ENCODE data around the gene STEAP1B.
"Not testable (repeated sequence)": the region's sequence is repeated elsewhere in the genome, so short reads cannot be mapped to it uniquely, and the experiment has no call there.

STEAP1B gene

DNA sequence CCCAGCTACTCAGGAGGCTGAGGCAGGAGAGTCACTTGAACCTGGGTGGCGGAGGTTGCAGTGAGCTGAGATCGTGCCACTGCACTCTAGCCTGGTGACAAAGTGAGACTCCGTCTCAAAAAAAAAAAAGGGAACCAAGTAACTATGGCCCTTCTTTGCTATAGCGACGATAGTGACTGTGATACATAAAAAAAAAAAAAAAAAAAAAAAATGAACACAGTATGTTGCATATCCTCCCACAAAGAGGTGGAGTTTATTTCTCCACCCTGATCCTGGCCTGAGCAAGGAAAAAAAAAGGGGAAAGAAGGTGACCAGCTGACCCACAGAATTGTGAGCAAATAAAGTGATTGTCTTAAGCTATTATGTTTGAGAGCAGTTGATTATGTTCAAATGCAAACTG lies 42.3 kb upstream of the STEAP1B start:
- no peaks in the 10 kb centered on the region for H3K27me3 ChIP-seq (ENCODE audit: low read depth, low read length)
- H3K27ac ChIP-seq (ENCODE audit: low read length): no peak overlapping the region
- peaks cover 8% of the 10 kb centered on the region for H3K36me3 ChIP-seq (replicated peaks; ENCODE audit: low read depth, low read length)
- peaks cover 17% of the 10 kb centered on the region for H3K79me2 ChIP-seq (ENCODE audit: low read length)
- peaks cover 7% of the 10 kb centered on the region for H3K4me1 ChIP-seq (ENCODE audit: low read length)
- no peaks in the 10 kb centered on the region for H3K9me3 ChIP-seq (ENCODE audit: insufficient read depth, low read length)
- no peak overlapping the region for H3K4me3 ChIP-seq (ENCODE audit: low read length)
- peaks cover 32% of the 10 kb centered on the region for H4K20me1 ChIP-seq (ENCODE audit: insufficient read depth, low read length)
- no peak overlapping the region for H2AFZ ChIP-seq (ENCODE audit: low read depth, low read length)
- no peak overlapping the region for H3K4me2 ChIP-seq (ENCODE audit: low read length)
- no peak for TF ChIP-seq EZH2phosphoT487 (IDR thresholded peaks at IDR 0.05; ENCODE audit: low read depth)
- TF ChIP-seq, protein P1, sequence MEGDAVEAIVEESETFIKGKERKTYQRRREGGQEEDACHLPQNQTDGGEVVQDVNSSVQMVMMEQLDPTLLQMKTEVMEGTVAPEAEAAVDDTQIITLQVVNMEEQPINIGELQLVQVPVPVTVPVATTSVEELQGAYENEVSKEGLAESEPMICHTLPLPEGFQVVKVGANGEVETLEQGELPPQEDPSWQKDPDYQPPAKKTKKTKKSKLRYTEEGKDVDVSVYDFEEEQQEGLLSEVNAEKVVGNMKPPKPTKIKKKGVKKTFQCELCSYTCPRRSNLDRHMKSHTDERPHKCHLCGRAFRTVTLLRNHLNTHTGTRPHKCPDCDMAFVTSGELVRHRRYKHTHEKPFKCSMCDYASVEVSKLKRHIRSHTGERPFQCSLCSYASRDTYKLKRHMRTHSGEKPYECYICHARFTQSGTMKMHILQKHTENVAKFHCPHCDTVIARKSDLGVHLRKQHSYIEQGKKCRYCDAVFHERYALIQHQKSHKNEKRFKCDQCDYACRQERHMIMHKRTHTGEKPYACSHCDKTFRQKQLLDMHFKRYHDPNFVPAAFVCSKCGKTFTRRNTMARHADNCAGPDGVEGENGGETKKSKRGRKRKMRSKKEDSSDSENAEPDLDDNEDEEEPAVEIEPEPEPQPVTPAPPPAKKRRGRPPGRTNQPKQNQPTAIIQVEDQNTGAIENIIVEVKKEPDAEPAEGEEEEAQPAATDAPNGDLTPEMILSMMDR (IDR thresholded peaks at IDR 0.05; ENCODE audit: low read depth, low read length): no peak
- H3K9ac ChIP-seq (ENCODE audit: low read length): no peak overlapping the region

DNA sequence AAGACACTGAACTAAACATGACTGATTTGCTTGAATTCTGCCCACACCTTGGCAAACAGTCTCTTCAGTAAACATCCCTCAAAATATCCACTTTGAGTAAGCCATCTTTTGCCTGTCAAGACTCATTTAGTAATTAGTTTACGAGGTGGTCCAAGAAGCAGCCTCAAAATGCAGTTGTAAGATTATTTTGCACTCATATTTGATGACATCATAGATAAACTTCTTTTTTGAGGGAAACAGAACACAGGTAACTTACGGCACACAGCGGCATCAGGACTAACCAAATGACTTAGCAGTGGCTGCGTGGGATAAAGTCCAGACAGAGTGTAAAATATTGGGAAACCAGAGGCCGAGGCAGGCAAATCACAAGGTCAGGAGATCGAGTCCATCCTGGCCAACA lies 41.8 kb upstream of the STEAP1B start:
- TF ChIP-seq, protein P1 (IDR thresholded peaks at IDR 0.05; ENCODE audit: low read depth, low read length): no peak
- no peak for TF ChIP-seq EZH2phosphoT487 (IDR thresholded peaks at IDR 0.05; ENCODE audit: low read depth)
- Histone ChIP-seq H2AFZ (ENCODE audit: low read depth, low read length) (no peak overlapping the region), H4K20me1 (ENCODE audit: insufficient read depth, low read length) (peaks cover 29% of the 10 kb centered on the region), H3K79me2 (ENCODE audit: low read length) (peaks cover 13% of the 10 kb centered on the region; the same call in 1 of the 2 replicates), H3K27me3 (ENCODE audit: low read depth, low read length) (no peaks in the 10 kb centered on the region), H3K4me1 (ENCODE audit: low read length) (peaks cover 7% of the 10 kb centered on the region), H3K4me2 (ENCODE audit: low read length) (no peak overlapping the region), H3K9me3 (ENCODE audit: insufficient read depth, low read length) (no peaks in the 10 kb centered on the region), H3K4me3 (ENCODE audit: low read length) (no peak overlapping the region), H3K36me3 (replicated peaks; ENCODE audit: low read depth, low read length) (peaks cover 8% of the 10 kb centered on the region), H3K27ac (ENCODE audit: low read length) (no peak overlapping the region), H3K9ac (ENCODE audit: low read length) (no peak overlapping the region)

DNA sequence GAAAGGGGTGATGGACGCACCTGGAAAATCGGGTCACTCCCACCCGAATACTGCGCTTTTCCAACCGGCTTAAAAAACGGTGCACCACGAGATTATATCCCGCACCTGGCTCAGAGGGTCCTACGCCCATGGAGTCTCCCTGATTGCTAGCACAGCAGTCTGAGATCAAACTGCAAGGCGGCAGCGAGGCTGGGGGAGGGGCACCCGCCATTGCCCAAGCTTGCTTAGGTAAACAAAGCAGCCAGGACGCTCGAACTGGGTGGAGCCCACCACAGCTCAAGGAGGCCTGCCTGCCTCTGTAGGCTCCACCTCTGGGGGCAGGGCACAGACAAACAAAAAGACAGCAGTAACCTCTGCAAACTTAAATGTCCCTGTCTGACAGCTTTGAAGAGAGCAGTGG lies 28.5 kb upstream of the STEAP1B start:
- H3K4me2 ChIP-seq (ENCODE audit: low read length); H2AFZ ChIP-seq (ENCODE audit: low read depth, low read length); H3K9ac ChIP-seq (ENCODE audit: low read length); H3K9me3 ChIP-seq (ENCODE audit: insufficient read depth, low read length); H3K79me2 ChIP-seq (ENCODE audit: low read length); H3K27ac ChIP-seq (ENCODE audit: low read length); H3K36me3 ChIP-seq (replicated peaks; ENCODE audit: low read depth, low read length); H3K27me3 ChIP-seq (ENCODE audit: low read depth, low read length); H3K4me1 ChIP-seq (ENCODE audit: low read length); H3K4me3 ChIP-seq (ENCODE audit: low read length); H4K20me1 ChIP-seq (ENCODE audit: insufficient read depth, low read length): not testable (repeated sequence)

DNA sequence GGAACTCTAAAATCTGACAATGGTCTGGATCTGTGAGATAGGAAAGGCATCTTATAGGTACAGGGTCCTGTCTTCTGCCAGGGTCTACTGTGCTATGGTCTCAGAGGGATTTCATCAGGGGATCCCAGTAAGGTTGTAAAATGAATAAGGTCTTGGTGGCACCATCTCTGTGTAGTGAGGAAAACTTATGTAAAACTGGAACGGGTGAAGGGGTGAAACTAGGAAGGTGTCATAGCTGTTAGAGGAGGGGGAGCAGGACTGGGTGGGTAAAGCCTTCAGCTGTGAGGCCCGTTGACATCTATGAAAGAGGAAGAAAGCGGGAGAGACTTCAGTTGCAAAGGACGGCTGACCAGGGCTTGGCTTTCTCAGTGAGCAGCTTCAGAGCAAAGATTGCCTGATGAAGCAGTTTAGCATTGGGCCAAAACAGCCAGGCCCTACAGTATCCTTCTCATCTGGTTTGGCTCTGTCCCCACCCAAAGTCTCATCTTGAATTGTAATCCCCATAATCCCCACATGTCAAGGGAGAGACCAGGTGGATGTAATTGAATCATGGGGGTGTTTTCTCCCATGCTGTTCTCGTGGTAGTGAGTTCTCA lies 24.5 kb upstream of the STEAP1B start:
- not testable (repeated sequence) for H4K20me1 ChIP-seq (ENCODE audit: insufficient read depth, low read length); H2AFZ ChIP-seq (ENCODE audit: low read depth, low read length); H3K4me1 ChIP-seq (ENCODE audit: low read length); H3K9me3 ChIP-seq (ENCODE audit: insufficient read depth, low read length); H3K36me3 ChIP-seq (replicated peaks; ENCODE audit: low read depth, low read length); H3K27ac ChIP-seq (ENCODE audit: low read length); H3K9ac ChIP-seq (ENCODE audit: low read length); H3K79me2 ChIP-seq (ENCODE audit: low read length); H3K27me3 ChIP-seq (ENCODE audit: low read depth, low read length); H3K4me3 ChIP-seq (ENCODE audit: low read length)
- peak overlapping the region; percentile 44; the same call in 1 of the 2 replicates for H3K4me2 ChIP-seq (ENCODE audit: low read length)

DNA sequence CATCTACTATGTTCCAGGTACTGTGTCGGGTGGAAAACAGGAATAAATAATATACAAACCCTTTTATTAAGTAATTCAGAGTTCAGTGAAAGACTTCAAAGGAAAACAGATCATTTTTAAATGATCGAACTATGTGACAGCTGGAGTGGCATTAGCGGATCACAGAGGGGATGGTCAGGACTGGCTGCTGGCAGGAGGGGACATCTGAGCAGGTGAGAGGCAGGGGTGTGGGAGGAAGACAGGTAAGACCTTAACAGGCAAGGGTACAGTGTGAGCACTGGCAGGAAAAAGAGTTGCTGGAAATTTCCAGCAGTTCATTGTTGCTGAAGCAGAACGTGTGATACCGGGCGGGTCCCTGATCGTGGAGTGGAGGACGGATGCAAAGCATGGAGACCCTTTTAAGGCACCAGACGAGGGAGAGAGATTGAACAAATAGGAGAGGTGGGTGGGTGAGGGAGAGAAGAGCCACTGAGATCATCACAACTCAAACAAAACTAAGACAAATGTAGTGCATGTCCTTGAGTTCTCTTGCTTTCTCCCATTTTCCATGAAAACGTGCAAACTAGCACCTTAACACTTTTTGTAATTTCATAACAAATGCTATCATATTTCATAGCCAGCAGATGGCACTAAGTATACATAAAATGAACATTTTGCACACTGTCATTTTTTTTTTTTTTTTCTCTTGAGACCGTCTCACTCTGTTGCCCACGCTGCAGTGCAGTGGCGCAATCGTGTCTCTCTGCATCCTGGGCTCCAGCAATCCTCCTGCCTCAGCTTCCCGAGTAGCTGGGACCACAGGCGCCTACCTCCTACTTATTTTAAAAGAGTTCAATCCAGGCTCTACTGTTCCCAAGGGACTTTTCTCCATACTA lies 23.7 kb upstream of the STEAP1B start:
- H3K4me2 ChIP-seq (ENCODE audit: low read length): peak overlapping the region; percentile 44; the same call in 1 of the 2 replicates
- not testable (repeated sequence) for H3K9ac ChIP-seq (ENCODE audit: low read length); H2AFZ ChIP-seq (ENCODE audit: low read depth, low read length)

DNA sequence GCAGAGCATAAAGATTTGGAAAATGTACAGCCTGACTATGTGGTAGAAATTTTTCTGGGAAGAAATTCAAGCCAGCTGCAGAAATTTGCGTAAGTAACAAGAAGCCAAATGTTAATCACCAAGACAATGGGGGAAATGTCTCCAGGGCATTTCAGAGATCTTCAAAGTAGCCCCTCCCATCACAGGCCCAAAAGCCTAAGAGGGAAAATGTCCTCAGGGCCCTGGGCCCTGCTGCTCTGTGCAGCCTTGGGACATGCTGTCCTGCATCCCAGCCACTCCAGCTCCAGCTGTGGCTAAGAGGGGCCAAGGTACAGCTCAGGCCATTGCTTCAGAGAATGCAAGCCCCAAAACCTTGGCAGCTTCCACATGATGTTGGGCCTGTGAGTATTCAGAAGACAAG lies 19.6 kb upstream of the STEAP1B start:
- not testable (repeated sequence) for H4K20me1 ChIP-seq (ENCODE audit: insufficient read depth, low read length); H3K79me2 ChIP-seq (ENCODE audit: low read length); H3K4me2 ChIP-seq (ENCODE audit: low read length); H2AFZ ChIP-seq (ENCODE audit: low read depth, low read length); H3K36me3 ChIP-seq (replicated peaks; ENCODE audit: low read depth, low read length); H3K9me3 ChIP-seq (ENCODE audit: insufficient read depth, low read length); H3K4me3 ChIP-seq (ENCODE audit: low read length); H3K27me3 ChIP-seq (ENCODE audit: low read depth, low read length); H3K27ac ChIP-seq (ENCODE audit: low read length); H3K4me1 ChIP-seq (ENCODE audit: low read length); H3K9ac ChIP-seq (ENCODE audit: low read length)

More for the DNA sequence above, 23.7 kb upstream of the STEAP1B start:
- not testable (repeated sequence) for H3K4me3 ChIP-seq (ENCODE audit: low read length); H3K27me3 ChIP-seq (ENCODE audit: low read depth, low read length); H3K79me2 ChIP-seq (ENCODE audit: low read length); H3K9me3 ChIP-seq (ENCODE audit: insufficient read depth, low read length); H3K36me3 ChIP-seq (replicated peaks; ENCODE audit: low read depth, low read length); H4K20me1 ChIP-seq (ENCODE audit: insufficient read depth, low read length); H3K4me1 ChIP-seq (ENCODE audit: low read length); H3K27ac ChIP-seq (ENCODE audit: low read length)
- TF ChIP-seq, protein P1 (IDR thresholded peaks at IDR 0.05; ENCODE audit: low read depth, low read length): peak; percentile 29; the same call in 1 of the 2 replicates

DNA sequence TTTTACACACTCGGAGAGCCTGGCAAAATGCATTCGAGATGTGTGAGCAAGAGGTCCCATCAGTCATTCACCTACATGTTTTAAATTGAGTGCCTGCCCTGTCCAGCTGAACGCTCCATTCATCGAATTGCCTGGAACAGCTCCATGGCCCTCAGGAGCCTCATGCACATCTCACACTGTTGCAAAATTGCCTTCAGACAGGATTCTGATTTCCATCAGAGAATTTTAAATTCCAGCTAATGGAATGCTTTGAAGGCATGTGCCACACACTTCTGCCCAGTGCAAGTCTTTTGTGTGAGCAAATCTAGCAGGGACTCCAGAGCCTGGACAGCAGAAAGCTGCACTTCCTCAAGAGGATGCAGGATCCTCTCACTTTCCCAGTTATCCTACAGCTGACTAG lies 17.0 kb upstream of the STEAP1B start:
- not testable (repeated sequence) for H3K4me3 ChIP-seq (ENCODE audit: low read length); H3K9me3 ChIP-seq (ENCODE audit: insufficient read depth, low read length); H3K27ac ChIP-seq (ENCODE audit: low read length); H3K9ac ChIP-seq (ENCODE audit: low read length); H3K27me3 ChIP-seq (ENCODE audit: low read depth, low read length); H2AFZ ChIP-seq (ENCODE audit: low read depth, low read length); H3K79me2 ChIP-seq (ENCODE audit: low read length); H3K4me1 ChIP-seq (ENCODE audit: low read length); H4K20me1 ChIP-seq (ENCODE audit: insufficient read depth, low read length); H3K4me2 ChIP-seq (ENCODE audit: low read length); H3K36me3 ChIP-seq (replicated peaks; ENCODE audit: low read depth, low read length)
